Epidermal melanocyte (primary cell): ENCODE results near the gene ETS1.

ENCODE experiments used
- DNase-seq: peaks from one replicate; pipeline ENCODE4 v3.0.0; 2011; ENCODE audit warnings: low spot score; ENCODE audit not compliant: insufficient read length

ETS1 gene

DNA sequence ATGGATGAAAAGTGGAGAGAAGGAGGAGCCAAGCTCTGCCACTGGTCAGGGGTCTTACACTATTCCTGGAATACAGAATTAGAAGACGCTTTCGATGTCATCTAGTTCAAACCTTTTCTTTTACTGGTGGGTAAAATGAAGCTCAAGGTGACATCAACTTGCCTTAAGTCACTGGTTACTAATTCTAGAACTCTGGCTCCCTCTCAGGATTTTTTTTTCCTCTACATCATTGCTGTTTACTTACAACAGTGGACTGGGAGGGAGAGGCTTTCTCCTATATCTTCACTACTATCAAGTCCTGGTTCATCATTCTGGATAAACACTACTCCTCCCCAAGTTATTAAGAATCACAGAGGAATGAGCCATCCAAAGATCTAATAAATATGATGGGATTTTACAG is 82.9 kb downstream of the ETS1 start:
- DNase-seq: no peak

DNA sequence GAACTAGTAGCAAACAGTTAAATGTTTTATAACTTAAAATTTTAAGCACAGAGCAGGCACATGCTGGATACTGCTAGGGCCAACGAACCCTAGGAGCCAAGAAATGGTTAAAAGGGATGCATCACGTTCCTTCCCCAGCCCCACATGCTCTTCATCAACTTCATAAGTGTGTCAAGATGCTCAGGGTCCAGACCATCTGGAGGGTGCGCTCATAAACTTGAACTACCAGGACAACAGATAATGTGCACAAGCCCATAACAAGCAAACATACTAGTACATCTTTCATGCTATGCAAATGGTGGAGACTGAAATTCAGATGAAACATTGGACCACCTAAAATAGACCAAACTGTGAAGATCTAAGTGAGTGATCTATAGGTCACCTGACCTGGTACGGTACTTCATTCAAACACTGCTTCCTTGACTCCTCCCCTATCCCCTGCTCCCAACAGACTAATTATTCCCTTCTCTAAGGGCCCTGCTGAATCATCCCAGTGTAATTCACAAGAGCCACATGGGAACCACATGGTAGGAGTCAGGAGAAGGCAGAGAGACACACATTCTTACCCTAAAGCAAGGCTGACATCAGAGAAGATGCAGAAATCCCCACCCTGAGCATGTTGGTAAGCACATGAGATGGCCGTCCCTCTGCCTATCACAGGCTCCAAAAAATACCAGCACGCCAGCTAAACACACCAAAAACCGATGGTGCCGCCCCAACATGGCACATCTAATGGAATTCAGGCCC is 83.9 kb downstream of the ETS1 start:
- peak; percentile 67 for DNase-seq

DNA sequence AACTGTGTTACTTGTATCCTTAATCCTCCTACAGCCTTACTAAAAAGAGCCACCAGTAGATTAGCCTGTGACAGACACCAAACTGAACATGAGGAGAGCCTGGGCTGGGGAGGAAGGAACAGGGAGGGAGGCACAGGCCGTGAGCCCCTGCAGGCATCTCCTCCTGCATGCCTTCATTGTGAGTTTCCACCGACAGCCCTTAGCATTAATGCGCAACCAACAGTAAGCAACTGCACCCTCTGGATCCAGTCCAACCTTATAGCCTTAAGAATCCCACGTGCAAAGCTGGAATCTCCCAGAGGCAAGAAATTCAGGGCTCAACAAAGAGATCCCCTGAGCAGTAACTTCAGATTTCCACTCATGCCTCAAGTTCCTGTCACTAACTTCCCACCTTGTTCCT is 84.6 kb downstream of the ETS1 start:
- DNase-seq: no peak

GRCh38 chr11:128501632-128502549 is 85.5 kb downstream of the ETS1 start:
- DNase-seq: no peak

DNA sequence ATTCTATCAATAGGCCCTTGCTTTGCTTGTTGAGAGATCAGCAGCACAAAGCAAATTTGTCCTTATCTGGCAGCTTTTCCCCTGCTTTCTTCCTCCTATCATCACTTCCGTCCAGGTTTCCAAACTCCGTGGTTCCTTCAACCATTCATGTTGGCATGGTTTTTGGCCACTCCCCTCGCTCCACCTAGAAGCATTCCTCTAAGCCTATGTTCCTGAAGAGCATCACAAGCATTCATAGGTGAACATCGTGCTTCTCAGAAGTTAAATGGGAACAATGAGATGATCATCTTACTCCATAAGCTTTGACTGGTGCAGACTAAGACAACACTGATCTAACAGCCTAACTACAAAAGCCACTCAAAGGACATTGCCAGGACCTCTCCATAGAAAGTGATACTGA is 86.3 kb downstream of the ETS1 start:
- DNase-seq: no peak

- no peak for DNase-seq
These were observed 86.9 kb downstream of the ETS1 start for GRCh38 chr11:128500493-128500892.

GRCh38 chr11:128499613-128500253 is 87.6 kb downstream of the ETS1 start:
- no peak for DNase-seq

- DNase-seq: no peak
These were observed 88.6 kb downstream of the ETS1 start for GRCh38 chr11:128498721-128499245.

- DNase-seq: no peak
These were observed 89.6 kb downstream of the ETS1 start for GRCh38 chr11:128497776-128498095.

DNA sequence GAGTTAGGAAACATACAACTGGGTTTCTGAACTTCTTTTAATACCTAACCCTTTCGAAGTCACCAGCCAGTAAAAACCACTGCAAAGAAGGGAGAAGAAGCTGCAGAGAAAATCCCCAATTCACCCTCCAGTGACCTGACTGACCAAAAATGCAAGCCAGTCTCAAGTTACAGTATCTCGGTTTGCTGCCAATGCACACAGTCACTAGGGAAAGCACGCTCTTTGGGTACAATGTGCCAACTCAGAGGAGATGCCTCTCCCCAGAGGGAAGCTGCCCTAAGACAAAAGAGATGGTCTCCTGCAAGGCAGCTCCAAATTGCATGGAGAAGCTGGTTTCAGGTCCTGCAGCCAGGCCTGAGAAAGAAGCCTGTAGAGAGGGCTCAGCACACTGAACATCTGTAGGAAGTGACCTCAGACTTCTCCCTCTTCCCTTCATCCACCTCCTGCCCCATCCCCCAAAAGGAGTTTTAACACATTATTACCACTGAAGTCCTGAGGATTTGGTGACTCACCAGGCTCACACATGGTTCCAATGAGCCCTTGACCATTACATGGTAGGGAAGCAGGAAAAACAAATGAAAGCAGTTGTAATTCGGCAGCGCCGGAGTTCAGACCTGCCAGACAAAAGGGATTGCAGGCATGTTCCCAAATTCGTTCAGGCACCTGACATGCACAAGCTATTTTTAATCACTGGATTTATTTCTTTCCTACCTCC is 90.1 kb downstream of the ETS1 start:
- DNase-seq: peak; percentile 46

DNA sequence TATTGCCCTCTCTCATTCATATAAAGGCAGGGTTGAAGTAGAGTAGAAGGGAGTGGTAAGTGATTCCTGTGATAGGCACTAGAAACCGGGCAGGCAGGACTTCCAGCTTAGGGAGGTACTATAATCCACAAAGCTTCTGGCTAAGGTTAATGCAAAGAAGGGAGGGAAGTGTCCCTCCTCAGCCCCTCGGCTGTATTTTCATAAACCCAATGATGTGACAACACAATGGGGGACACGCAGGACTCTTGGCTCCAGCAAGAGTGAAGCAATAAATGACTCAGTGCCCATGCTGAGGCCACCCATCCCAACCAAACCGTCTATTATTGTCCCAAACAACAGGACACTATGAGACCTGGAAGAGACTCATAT is 90.7 kb downstream of the ETS1 start:
- no peak for DNase-seq

GRCh38 chr11:128496249-128496648 is 91.1 kb downstream of the ETS1 start:
- no peak for DNase-seq

- no peak for DNase-seq
These were observed 92.7 kb downstream of the ETS1 start for GRCh38 chr11:128494418-128495332.

DNA sequence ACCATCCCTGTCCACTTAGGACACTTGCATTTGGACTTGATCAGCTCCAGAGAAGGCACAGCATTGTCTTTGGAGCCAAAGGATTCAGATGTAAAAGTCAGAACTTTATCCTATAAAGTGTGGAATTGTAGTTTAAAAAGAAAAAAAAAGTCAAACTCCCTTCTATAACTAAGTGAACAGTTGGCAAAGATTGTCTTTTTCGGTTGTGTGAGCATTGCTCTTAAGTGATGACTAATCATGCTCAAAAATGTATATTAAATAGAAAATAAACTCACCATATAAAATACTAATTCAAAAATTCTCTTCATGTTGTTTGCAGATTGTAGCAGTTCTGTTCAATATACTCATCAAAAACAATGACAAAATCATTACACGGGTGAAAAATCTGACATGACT is 93.8 kb downstream of the ETS1 start:
- no peak for DNase-seq

DNA sequence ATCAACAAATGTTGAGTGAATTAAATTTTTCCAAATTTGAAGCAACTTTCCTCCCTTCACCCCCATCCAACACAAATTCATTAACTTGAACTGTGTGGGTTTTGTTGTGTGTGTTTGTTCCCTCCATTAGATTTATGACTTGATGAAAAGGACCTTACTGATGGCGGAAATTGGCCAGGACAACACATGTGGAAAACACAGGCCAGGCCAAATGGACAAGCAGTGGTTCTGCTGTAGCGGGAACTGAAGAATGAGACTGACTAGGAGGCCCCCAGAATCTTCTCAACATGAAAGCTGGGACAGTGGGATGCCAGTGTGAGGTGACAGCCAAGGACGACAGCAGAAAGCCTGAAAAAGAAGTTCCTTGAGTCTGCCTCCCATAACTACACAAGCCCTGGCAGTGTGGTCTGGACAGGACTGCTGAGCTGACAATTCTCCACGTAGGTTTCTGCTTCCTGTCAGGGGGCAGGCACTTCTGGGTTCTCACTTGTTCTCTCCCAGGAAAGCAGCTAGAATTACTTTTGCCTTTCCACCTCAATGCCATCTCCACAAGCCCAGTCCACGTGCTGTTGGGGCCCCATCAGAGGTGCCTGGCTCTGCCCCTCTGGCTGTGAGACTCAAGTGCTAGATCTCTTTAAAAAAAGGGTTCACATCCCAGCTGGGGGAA is 94.3 kb downstream of the ETS1 start:
- no peak for DNase-seq

GRCh38 chr11:128492461-128492860 is 94.9 kb downstream of the ETS1 start:
- DNase-seq: no peak

DNA sequence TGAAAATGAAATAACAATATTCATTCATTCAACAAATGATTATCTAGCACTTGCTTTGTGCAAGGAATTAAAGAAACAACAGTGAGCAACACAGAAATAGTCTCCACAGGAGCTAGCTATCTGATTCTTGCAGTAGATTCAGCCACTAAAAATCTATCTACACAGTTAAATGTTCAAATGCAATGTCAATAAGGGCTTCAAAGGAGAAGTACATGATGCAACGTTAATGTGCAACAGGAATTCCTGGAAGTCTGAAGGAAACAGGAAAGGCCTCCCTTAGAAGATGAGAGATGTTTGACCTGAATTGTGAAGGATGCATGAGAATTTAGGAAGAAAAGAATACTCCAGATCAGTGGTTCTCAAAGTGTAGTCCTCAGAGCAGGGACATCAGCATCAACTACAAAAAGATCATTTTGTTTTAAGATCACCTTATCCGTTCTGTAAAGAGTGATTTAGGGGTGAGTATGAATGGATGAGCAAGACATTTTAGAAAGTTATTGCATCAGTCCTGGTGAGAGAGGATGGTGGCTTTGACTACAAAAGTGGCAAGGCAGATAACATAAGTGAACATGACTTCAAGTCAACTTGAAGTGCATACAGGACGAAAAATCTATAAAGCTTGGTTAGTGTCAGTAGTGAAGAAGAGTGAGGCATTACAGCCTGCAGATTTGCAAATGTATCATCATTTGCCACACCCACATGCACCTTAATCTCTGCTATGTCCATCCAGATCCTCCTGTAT is 96.0 kb downstream of the ETS1 start:
- DNase-seq: no peak

GRCh38 chr11:128490092-128490491 is 97.3 kb downstream of the ETS1 start:
- DNase-seq: no peak

GRCh38 chr11:128488471-128488870 is 98.9 kb downstream of the ETS1 start:
- no peak for DNase-seq
